NCI-H2107 treated with DMSO at 0.1 percent for 48 hours (cell line): ENCODE data around the gene FXYD3.
"Not testable (repeated sequence)": the region's sequence is repeated elsewhere in the genome, so short reads cannot be mapped to it uniquely, and the experiment has no call there.

Experiments
- DNase-seq: peaks from one replicate; lab custom pipeline; 2025; ENCODE audit not compliant: unreplicated experiment; lab: John Stamatoyannopoulos, UW

FXYD3 gene

DNA sequence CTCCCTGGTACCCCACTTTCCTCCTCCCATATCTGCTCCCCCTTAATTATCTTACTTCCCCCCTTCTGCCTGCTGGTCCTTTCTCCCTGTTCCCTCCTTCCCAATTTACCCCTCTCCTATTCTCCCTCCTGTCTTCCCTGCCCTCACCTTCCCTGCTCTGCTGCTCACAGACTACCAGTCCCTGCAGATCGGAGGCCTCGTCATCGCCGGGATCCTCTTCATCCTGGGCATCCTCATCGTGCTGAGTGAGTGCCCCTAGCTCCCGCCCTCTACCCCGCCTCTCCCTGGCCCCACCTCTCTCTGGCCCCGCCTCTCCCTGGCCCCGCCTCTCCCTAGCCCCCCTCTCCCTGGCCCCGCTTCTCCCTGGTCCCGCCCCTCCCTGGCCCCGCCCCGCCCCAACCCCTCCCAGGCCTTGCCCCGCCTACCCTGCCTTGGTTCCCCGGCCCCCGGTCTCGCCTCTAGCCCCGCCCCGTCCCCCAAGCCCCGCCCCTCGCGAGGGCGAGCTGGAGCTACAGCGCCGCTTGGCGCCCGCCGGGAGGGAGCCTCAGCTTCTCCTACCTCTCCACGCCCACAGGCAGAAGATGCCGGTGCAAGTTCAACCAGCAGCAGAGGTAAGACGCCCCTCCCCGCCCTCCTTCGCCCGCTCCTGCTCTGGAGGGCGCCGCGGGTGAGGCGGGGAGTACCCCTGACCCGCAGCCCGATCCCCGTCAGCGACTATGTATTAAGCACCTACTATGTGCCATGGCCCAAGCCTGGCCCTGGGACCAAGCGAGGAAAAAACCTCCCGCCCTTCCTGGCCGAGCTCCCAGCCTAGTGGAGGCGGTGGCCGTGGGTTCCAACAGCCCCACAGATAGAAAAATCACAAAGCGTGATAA is 25.6 kb downstream of the FXYD3 start:
- DNase-seq = no peak

DNA sequence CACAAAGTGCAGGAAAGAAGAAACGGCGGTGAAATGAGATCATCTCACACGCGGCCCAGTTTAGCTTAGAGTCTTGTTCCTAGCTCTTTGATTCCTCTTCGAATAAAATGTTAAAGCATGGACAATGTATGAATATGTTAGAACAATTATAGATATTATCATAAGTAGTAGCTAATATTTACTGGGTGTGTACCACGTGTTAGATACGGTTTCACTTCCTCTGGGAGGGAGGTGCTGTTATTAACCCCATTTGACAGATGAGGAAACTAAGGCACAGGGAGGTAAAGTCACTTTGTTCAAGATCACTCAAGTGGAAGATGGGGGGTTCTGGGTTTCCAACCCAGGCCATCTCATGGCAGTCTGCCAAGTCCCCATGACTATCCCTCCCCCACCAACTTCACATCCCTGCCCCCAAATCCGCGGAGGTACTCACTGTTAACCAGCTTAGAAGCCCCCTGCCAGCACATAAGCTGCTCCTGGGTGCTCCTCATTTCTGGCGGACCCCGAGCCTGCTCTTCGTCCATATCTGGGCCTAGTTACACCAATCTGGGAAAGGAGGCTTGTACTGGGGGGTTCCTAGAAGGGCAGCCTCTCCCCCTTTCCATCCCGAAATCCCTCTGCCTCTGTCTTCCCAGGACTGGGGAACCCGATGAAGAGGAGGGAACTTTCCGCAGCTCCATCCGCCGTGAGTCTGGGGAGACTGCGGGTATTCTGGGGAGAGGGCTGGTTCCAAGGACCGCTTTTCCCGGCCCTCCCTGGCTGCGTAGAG is 26.4 kb downstream of the FXYD3 start:
- DNase-seq = no peak

DNA sequence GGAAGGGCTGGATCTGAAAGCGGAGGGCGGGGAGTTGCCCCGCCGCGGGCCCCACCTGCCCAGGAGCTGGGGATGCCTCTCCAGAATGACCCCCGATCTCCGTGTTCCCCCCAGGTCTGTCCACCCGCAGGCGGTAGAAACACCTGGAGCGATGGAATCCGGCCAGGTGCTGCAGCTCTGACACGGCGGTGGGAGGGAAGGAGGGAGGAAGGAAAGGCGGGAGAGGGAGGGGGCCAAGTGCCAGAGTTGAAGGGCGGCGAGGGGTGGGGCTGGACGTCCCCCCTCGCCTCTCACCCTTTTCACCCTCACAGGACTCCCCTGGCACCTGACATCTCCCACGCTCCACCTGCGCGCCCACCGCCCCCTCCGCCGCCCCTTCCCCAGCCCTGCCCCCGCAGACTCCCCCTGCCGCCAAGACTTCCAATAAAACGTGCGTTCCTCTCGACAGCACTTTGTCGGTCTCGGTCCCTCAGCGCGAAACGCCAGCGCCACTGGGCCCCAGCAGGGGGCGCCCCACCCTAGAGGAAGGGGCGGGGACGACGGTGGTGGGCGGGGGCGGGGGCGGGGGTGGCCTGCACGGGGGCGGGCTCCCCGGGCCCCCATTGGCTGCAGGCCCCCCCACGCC is 27.1 kb downstream of the FXYD3 start:
- no peak for DNase-seq

DNA sequence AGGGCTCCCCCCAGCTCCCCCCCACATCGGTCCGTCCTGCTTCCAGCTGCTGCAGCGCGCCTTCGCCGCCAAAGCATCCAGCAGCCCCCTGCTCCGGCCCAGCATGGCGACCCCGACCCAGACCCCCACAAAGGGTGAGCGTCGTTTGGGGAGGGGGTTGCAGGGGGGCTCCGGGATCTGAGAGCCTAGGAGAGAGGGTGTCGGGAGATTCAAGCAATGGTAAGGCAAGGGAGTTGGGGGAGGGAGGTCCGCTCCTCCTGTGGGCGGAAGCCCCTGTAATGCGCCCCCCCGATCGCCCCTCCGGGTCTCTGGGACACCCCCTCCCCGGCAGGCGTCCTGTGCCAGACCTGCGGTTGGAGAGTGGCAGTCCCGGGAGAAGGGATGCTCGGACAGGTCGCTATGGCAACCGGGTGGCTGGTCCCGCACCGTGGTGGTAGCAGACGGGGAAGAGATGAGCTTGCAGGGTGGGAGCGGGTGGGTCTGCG is 27.6 kb downstream of the FXYD3 start, which contains the start of gene FXYD7:
TSS of gene FXYD7 (plus strand) at position 25 of the 485 bp plus-strand sequence. CDS start at position 104, 79 bp downstream.
- no peak for DNase-seq

DNA sequence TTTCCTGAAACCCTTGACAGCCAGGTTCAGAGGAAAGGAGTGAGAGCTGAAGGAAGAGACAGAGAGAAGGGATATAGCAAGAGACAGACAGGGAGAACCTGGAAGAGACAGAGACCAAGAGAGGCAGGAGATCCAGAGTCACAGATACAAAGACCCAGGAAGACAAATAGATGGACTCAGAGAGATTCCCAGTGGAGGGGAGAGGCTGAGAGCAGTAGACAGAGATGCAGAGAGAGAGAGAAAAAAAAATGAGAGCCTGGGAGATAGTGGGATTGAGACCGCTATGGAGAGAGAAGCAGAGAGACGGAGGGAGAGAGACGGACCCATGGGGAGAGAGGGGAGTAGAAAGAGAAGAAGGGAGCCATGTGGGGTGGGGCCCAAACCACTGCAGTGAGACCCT is 28.2 kb downstream of the FXYD3 start:
- no peak for DNase-seq

DNA sequence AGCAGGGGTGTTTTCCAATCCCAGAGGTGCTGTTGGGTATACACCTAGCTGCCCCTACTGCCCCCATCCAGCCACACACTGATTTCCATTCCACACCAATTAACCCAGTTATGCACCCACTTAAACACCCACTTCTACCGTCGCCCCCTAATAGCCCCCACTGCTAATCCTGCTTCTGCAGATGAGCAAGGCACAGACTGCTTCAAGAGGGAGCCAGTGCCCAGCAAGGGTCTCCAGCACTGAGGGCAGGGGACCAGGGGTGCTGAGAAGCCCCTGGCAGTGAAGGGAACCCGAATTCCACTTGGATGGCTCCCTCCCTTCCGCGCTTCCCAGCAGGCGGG is 28.6 kb downstream of the FXYD3 start:
- DNase-seq = no peak

DNA sequence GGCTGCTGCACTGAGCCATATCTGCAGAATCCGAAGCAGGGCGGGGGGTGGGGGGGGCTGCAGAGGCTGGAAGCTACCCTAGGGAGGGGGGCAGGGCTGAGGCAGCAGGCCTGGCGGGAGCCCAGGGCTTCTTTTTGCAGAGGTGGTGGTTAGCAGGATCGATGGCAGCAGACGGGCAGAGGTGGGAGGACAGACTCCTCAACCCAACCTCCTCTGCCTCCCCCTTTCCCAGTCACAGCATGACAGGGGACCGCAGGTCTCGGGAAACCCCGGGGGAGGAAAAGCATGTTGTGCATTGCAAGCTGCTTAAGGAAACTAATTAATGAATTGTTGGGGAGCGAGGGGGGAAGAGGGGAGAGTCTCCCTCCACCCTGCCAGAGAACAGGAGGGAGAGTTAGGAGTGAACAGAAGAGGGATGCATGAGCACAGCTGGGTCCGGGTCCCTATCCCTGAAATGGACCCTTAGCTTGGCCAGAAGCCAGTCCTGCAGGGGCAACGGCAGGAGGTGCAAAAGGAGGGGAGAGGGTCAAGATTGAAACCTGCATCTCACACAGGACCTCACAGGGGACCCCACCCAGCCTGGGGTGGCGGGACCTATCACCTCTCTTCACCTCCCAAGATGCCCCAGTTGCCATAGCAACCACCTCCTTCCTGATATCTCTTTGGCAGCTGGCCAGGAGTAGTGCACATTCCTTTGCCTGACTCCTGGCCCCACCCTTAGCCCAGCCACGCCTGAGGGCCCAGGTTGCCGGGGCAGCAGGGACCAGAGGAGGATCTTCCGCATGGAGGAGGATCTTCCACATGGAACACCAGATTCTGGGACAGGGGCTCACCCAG is 29.2 kb downstream of the FXYD3 start:
- no peak for DNase-seq

DNA sequence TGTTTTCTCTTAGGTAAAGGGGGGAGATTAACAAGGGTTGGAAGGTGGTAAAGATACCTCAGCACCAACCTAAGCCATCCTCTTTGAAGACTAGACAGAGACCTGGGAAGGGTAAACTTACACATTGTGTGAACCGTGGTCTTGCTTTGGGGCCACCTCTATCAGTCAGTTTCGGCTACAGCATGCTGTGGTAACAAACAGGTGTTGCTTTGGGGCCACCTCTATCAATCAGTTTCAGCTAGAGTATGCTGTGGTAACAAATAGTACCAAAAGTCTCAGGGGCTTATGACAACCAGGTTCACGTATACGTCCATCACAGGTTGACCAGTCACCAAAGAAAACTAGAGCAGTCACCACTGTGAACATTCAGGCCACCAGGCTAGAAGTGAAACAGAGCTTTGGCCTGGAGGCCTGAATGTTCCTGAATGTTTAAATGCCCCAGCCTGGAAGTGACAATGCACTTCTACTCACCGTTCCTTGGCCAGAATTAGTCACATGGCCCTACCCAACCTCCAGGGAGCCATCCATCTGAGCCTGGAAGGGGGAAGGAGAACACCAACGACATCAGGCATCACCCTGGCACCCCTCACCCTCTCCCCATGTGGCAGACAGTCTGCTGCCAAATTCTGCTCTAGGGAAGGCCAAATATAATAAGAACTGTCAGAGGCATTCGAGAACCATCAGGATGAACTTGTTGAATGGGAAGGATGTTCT is 31.3 kb downstream of the FXYD3 start:
- no peak for DNase-seq

DNA sequence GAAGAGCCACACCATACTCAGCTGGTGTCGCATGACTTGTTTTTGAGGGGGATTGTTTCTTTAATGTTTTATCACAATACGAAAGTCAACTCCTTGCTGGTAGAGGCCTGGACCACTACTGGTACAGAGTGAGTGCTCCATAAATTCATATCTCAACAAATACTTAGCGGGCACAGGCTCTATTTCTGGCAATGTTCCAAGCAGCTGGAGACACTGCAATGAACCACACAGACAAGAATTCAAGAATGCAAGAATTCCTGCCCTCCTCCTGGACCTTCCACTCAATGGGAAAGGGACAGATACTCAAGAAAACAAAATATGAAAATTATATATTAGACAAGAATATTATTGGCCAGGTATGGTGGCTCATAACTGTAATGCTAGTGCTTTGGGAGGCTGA is 33.8 kb downstream of the FXYD3 start:
- no peak for DNase-seq

DNA sequence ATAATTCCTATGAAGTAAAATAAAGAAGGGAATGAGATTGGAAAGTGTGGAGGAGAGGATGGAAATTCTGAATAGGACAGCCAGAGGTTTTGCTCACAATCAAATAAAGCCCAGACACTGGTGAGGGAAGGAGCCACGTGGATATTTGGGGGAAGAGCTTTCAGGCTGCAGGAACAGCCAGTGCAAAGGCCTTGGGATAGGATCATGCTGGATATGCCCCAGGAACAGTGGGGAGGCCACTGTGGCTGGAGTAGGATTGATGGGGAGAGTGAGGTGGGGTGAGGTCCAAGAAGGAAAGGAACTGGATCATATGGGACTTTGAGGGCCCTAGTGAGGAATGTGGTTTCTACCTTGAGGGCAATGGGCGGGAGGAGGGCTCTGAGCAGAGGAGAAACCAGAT is 34.8 kb downstream of the FXYD3 start:
- no peak for DNase-seq

DNA sequence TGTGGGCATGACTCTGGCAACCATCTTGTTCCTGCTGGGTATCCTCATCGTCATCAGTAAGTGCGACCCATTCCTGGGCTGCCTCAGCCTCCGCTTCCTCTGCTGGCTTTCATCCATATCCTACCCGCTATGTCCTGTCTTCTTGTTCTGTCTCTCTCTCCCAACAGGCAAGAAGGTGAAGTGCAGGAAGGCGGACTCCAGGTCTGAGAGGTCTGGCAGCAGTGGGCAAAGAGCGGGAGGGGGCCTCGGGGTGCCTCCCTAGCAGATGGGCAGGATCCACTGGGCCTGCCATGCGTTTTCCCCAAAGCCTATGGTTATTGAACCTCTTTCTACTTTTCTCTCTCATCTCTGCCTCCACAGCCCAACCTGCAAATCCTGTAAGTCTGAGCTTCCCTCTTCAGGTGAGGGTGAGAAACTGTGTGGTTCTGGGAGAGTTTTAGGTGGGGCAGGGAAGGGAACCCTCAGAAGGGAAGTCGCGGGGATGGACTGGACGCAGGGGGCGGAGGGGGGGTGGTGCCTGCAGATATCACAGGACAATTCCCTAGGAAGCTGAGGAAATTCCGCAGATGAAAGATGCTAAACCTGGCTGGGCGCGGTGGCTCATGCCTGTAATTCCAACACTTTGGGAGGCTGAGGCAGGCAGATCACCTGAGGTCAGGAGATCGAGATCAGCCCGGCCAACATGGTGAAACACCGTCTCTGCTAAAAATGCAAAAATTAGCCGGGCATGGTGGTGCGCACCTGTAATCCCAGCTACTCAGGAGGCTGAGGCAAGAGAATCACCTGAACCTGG is 35.8 kb downstream of the FXYD3 start:
- DNase-seq = no peak

DNA sequence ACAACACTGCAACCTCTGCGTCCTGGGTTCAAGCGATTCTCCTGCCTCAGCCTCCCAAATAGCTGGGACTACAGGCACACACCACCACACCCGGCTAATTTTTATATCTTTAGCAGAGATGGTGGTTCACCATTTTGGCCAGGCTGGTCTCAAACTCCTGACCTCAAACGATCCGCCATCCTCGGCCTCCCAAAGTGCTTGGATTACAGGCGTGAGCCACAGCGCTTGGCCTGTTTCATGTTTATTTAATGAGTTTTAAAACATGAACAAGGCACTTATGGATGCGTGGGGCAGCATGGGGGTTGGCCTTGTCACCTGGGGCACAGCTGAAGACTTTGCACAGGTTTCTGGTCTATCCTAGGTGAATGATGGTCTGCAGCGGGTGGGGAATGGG is 37.5 kb downstream of the FXYD3 start:
- DNase-seq = not testable (repeated sequence)

DNA sequence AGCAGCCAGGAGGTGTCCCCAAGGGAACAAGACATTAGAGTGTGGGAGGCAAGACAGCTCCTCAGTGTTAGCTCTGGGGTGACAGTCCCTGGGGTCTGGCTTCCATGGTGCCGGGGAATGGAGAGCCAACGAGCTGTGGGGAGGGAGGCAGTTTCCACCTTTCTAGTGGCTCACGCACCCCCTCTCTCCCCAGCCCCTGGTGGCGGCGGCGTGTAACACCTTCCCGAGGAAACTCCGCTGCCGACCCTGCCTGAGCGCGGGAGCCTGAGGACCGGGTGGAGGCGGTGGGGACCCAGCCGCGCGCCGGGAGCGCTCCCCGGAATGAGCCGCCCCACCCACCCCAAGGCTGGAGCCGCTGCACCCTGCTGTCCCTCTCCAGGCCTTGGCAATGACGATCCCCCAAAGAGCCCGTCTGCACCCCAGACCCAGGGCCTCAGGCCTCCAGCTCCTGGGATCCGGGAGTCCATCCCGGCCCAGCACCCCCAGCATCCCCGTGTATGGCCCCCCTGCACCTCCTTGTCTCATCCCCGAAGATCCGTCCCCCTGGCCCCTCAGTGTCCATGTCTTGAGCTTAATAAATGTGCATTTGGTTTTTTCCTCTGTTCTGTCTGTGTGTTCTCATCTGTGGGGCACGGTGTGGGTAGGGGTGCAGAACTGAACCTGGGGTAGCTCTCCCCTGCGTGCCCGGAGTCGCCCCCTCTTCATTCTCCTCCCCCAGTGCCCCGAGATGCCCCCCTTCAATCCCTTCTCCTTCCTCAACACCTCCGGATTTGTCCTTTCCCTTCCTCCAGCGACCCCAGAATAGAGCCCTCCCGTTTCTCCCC is 38.3 kb downstream of the FXYD3 start:
- no peak for DNase-seq

DNA sequence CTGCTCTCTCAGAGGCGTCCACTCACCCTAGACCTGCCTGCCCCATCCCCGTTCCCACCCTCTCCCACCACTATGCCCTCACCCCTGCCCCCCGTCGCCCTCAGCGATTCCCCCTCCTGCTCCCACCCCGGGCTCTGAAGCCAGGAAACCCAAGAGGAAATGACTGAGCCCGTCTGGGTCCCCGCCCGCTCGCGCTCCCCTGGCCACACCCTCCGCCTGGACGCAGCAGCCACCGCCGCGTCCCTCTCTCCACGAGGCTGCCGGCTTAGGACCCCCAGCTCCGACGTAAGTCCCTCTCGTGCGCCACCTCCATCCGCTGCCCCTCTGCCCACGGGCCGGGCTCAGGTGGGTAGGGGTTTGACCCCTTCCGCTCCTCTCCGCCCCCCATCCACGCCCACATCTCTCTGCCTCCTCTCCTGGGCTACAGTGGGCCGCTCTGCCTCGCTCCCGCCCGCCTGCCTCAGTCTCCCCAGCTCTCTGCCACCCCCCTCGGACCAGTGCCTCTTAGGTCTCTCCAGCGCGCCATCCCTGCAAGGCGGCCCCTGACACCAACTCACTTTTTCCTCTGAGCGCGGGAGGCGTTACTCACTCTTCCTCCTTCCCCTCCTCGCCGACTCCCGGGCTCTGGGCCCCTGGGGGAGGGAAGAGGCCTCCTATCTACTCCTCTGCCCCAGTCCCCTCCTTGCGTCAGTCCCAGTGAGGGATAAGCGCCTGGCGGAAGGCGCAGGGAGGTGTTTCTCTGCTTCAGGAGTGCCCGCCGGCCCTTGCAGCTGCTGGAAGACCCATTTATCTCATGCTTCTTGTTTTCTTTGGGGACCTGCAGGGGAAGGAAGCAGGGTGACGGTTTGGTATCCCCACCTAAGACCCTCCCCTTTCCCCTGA is 39.1 kb downstream of the FXYD3 start, which contains the start of gene FXYD5:
TSS of gene FXYD5 (plus strand) at position 211 of the 882 bp plus-strand sequence. CDS start 816 bp downstream, outside the sequence.
- DNase-seq = no peak

DNA sequence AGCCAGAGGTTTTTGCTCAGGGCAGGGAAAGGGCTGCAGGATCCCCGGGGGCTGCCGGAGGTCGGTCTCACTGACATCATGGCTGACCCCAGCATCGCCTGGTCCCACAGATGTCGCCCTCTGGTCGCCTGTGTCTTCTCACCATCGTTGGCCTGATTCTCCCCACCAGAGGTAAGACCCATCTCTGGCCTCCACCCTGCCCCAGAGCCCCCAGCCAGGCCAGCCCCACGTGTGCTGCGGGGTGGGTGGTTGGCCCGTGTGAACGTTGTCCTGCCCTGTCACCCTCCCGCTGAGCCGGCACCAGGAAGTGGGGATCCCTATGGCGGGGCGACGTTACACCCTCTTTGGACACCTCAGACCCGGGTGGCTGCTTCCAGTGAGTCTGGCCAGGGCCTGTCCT is 39.8 kb downstream of the FXYD3 start:
- DNase-seq = no peak

DNA sequence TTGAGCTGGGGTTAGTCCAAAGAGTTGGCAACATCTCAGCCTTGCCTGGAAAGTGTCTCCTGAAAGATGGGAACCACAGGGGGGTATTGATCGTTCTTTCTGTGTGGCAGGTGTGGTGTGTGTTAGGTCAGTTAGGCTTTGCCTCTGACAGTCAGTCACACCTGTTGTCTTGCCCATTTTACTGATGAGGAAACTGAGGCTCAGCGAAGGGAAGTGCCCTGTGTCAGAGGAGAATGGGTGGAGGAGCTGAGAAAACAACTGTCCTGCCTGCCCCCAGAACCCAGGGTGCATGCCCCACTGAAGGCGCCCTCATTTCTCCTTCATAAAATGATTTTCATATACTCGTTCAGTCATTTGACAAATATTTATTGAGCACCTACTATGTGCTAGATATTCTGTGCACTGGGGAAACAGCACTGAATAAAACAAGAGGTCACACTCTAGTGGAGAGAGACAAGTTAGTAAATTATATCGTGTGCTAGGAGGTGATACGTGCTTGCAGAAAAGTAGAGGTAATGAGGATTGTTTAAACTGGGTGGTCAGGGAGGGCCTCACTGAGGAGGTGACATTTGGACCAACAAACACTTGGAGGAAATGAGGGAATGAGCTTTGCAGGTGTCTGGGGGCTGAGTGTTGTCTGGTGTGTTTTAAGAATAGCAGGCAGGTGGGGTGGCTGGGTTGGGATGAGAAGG is 40.5 kb downstream of the FXYD3 start:
- DNase-seq = peak; percentile 7

DNA sequence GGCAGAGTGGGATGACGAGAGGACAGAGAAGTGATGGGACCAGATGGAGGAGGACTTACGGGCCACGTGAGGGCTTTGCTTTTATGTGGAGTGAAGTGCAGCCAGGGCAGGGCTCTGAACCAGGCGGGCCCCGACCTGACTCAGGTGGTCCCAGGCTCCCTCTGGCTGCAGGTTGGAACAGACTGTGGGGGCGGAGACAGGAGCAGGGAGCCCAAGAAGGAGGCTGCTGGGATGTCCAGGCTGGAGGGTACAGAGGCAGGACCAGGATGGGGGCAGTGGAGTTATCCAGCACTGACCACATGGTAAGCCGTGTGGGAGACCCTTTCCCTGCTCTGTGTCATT is 41.0 kb downstream of the FXYD3 start:
- no peak for DNase-seq
